GM12865 (cell line): ENCODE measurements around the gene EEF2KMT.

Experiments used
- DNase-seq: peaks from one replicate; pipeline ENCODE4 v3.0.0; 2010; ENCODE audit warnings: low read depth
- H3K4me3 ChIP-seq: 2 replicates; pipeline ENCODE4 v1.5.1; 2011; ENCODE audit warnings: mild to moderate bottlenecking, low read depth, low read length, control low read depth
- CTCF ChIP-seq: IDR thresholded peaks from 2 replicates; pipeline ENCODE4 v1.5.1; 2011; ENCODE audit warnings: low read length, control low read depth, low read depth, inconsistent platforms; ENCODE audit not compliant: insufficient read depth; ENCODE audit errors: missing control alignments

The EEF2KMT gene

GRCh38 chr16:5072334-5073278 lies 25.0 kb downstream of the EEF2KMT start:
- peak overlapping the region; percentile 71 for H3K4me3 ChIP-seq
- DNase-seq, result no peak
- no peak for TF ChIP-seq CTCF

- peak within 1 kb of the TSS; percentile 71 for H3K4me3 ChIP-seq
- no peak for TF ChIP-seq CTCF
- peak; percentile 94 for DNase-seq
Observed at GRCh38 chr16:5071681-5072333, 25.8 kb downstream of the EEF2KMT start, which contains the start of gene ALG1. Gene ALG1 (plus strand): TSS chr16:5071843. CDS start chr16:5071850, 7 bp downstream.

- DNase-seq, result no peak
- H3K4me3 ChIP-seq, result peak overlapping the region; percentile 71
- no peak for TF ChIP-seq CTCF
Observed at GRCh38 chr16:5071341-5071680, 26.3 kb downstream of the EEF2KMT start.

- H3K4me3 ChIP-seq, result no peak overlapping the region
- DNase-seq, result no peak
- no peak for TF ChIP-seq CTCF
Observed at GRCh38 chr16:5070431-5071186, 27.0 kb downstream of the EEF2KMT start.

- no peak for TF ChIP-seq CTCF
- H3K4me3 ChIP-seq, result no peak overlapping the region
- DNase-seq, result no peak
Observed at GRCh38 chr16:5069854-5070253, 27.7 kb downstream of the EEF2KMT start.

GRCh38 chr16:5069048-5069447 lies 28.5 kb downstream of the EEF2KMT start:
- no peak for DNase-seq
- H3K4me3 ChIP-seq, result no peak overlapping the region
- TF ChIP-seq CTCF, result no peak
